HTERT RPE-1 (cell line): Measurements from ENCODE around the gene FLG.
"Not testable (repeated sequence)": the region's sequence is repeated elsewhere in the genome, so short reads cannot be mapped to it uniquely, and the experiment has no call there.

ENCODE experiments used
- in situ Hi-C: fragments of 300-500 bp; cut with MboI; formaldehyde crosslinking; loops from 4 replicates; pipeline ENCODE4 v1.14.3; 2020; ENCODE audit warnings: low sequenced_read_pairs

Gene FLG

DNA sequence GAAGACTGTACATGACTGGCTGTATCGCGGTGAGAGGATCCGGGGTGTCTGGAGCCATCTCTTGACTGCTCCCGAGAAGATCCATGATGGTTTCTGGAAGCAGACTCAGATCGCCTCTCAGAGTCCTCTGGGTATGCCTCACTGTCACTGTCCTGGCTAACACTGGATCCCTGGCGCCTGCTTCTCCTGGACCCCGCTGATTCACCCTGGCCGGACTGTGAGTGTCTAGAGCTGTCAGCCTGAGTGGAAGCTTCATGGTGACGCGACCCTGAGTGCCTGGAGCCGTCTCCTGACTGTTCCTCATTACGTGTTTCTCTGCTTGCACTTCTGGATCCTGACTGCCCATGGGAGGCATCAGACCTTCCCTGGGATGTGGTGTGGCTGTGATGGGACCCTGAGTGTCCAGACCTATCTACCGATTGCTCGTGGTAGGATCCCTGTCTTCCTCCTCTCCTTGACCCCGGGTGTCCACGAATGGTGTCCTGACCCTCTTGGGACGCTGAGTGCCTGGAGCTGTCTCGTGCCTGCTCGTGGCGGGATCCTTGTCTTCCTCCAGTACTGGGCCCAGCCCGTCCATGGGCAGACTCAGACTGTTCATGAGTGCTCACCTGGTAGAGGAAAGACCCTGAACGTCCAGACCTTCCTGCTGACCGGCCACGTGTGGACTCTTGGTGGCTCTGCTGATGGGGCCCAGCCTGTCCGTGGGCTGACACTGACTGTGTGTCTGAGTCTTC is 21.7 kb downstream of the FLG start:
- in situ Hi-C loops = not testable (repeated sequence)

- in situ Hi-C loops = not testable (repeated sequence)
Observed at GRCh38 chr1:152256394-152256793, 68.6 kb downstream of the FLG start.
